Astrocyte (in vitro differentiated cells and primary cell): Measurements from ENCODE around the gene MARCHF9. TPM values are rescaled to one million over a fixed set of nuclear protein-coding genes. Genes with fewer than 3 reads are reported as not detected.

Source experiments
- DNase-seq: peaks from one replicate; pipeline ENCODE4 v3.0.0-alpha.2; 2010; ENCODE audit warnings: low read depth
- FAIRE-seq: peaks from 2 replicates; lab custom pipeline; 2011; peaks lifted over from hg19 to GRCh38; lab: Jason Lieb, UNC
- H2AFZ ChIP-seq: 2 replicates; pipeline ENCODE4 v1.6.0; 2012; ENCODE audit warnings: low read depth, low read length, inconsistent platforms
- H3K27ac ChIP-seq: 2 replicates; pipeline ENCODE4 v1.5.1; 2011; ENCODE audit warnings: low read depth, low read length, inconsistent platforms
- H3K27me3 ChIP-seq: 2 replicates; pipeline ENCODE4 v1.6.0; 2011; ENCODE audit warnings: low read length, inconsistent platforms; ENCODE audit not compliant: insufficient read depth
- H3K36me3 ChIP-seq: 2 replicates; pipeline ENCODE4 v1.5.1; 2011; ENCODE audit warnings: low read length, inconsistent platforms; ENCODE audit not compliant: insufficient read depth
- H3K4me1 ChIP-seq: 2 replicates; pipeline ENCODE4 v1.5.1; 2011; ENCODE audit warnings: low read length, inconsistent platforms; ENCODE audit not compliant: insufficient read depth
- H3K4me2 ChIP-seq: 2 replicates; pipeline ENCODE4 v1.6.0; 2012; ENCODE audit warnings: low read length, inconsistent platforms
- H3K4me3 ChIP-seq: 2 replicates; pipeline ENCODE4 v1.5.1; 2011; ENCODE audit warnings: low read depth, mild to moderate bottlenecking, low read length, inconsistent platforms; ENCODE audit not compliant: insufficient read depth
- H3K79me2 ChIP-seq: 2 replicates; pipeline ENCODE4 v1.6.0; 2012; ENCODE audit warnings: mild to moderate bottlenecking, low read length, inconsistent platforms; ENCODE audit not compliant: insufficient read depth
- H3K9ac ChIP-seq: 2 replicates; pipeline ENCODE4 v1.6.0; 2012; ENCODE audit warnings: mild to moderate bottlenecking, low read length, inconsistent platforms
- H3K9me3 ChIP-seq: 2 replicates; pipeline ENCODE4 v1.5.1; 2012; ENCODE audit warnings: low read depth, mild to moderate bottlenecking, low read length, inconsistent platforms; ENCODE audit not compliant: insufficient read depth
- H4K20me1 ChIP-seq: 2 replicates; pipeline ENCODE4 v1.6.0; 2012; ENCODE audit warnings: low read length, inconsistent platforms; ENCODE audit not compliant: insufficient read depth
- H3K27ac Mint-ChIP-seq: one replicate; pipeline ENCODE4 v1.8.0; 2021; ENCODE audit warnings: mild to moderate bottlenecking, mixed read lengths; ENCODE audit not compliant: unreplicated experiment
- H3K27me3 Mint-ChIP-seq: one replicate; pipeline ENCODE4 v1.8.0; 2021; ENCODE audit warnings: low read depth, mixed read lengths; ENCODE audit not compliant: unreplicated experiment
- H3K36me3 Mint-ChIP-seq: one replicate; pipeline ENCODE4 v1.8.0; 2021; ENCODE audit warnings: low read depth, mixed read lengths; ENCODE audit not compliant: unreplicated experiment
- H3K4me1 Mint-ChIP-seq: one replicate; pipeline ENCODE4 v1.8.0; 2021; ENCODE audit warnings: low read depth, mixed read lengths; ENCODE audit not compliant: unreplicated experiment
- H3K4me3 Mint-ChIP-seq: one replicate; pipeline ENCODE4 v1.8.0; 2021; ENCODE audit warnings: mild to moderate bottlenecking, moderate library complexity, mixed read lengths; ENCODE audit not compliant: unreplicated experiment
- H3K9me3 Mint-ChIP-seq: one replicate; pipeline ENCODE4 v1.8.0; 2021; ENCODE audit warnings: mild to moderate bottlenecking, mixed read lengths; ENCODE audit not compliant: unreplicated experiment
- CTCF ChIP-seq: IDR thresholded peaks from 2 replicates; pipeline ENCODE4 v1.5.1; 2011; ENCODE audit warnings: low read depth, mild to moderate bottlenecking, inconsistent platforms, low read length, moderate library complexity; ENCODE audit not compliant: insufficient read depth
- EZH2 ChIP-seq: IDR thresholded peaks from 2 replicates; pipeline ENCODE4 v1.6.1; 2012; ENCODE audit warnings: mild to moderate bottlenecking, low read length, inconsistent platforms; ENCODE audit not compliant: insufficient read depth
- total RNA-seq: library from RNA; stranded (reverse); gene quantifications from 2 replicates; pipeline ENCODE4 v1.2.1, GENCODE V29; 2021

Gene MARCHF9
- total RNA-seq, 1 donor from 2014 or later, result 13.0 TPM

- FAIRE-seq (no peak), DNase-seq (no peak)
- peaks cover 51% of the 10 kb centered on the region for H3K27me3 Mint-ChIP-seq
- H2AFZ ChIP-seq, result no peak overlapping the region
- peaks cover 15% of the 10 kb centered on the region for H3K27me3 ChIP-seq
- H3K9me3 ChIP-seq, result no peaks in the 10 kb centered on the region
- H3K36me3 ChIP-seq, result peaks cover 12% of the 10 kb centered on the region
- H3K9ac ChIP-seq, result no peak overlapping the region
- no peak overlapping the region for H3K27ac ChIP-seq
- H3K4me3 Mint-ChIP-seq, result no peak overlapping the region
- H3K4me1 ChIP-seq, result peaks cover 7% of the 10 kb centered on the region
- peaks cover 11% of the 10 kb centered on the region for H3K9me3 Mint-ChIP-seq
- H3K79me2 ChIP-seq, result no peaks in the 10 kb centered on the region
- H3K4me2 ChIP-seq, result no peak overlapping the region
- peaks cover 5% of the 10 kb centered on the region for H4K20me1 ChIP-seq
- no peak for TF ChIP-seq EZH2
- TF ChIP-seq CTCF, result no peak
- H3K27ac Mint-ChIP-seq, result no peak overlapping the region
- H3K4me3 ChIP-seq, result no peak overlapping the region
- H3K36me3 Mint-ChIP-seq, result peaks cover 19% of the 10 kb centered on the region
- H3K4me1 Mint-ChIP-seq, result no peaks in the 10 kb centered on the region
Observed at GRCh38 chr12:57724003-57724935, 30.6 kb upstream of the MARCHF9 start.

GRCh38 chr12:57724936-57725740 lies 29.8 kb upstream of the MARCHF9 start:
- H3K4me1 Mint-ChIP-seq, result no peaks in the 10 kb centered on the region
- Histone ChIP-seq H3K4me1 (peaks cover 7% of the 10 kb centered on the region), H2AFZ (no peak overlapping the region), H3K27ac (no peak overlapping the region), H3K9ac (no peak overlapping the region), H3K27me3 (peaks cover 20% of the 10 kb centered on the region), H3K9me3 (no peaks in the 10 kb centered on the region), H3K79me2 (no peaks in the 10 kb centered on the region), H3K36me3 (peaks cover 9% of the 10 kb centered on the region), H3K4me3 (no peak overlapping the region), H4K20me1 (peaks cover 6% of the 10 kb centered on the region), H3K4me2 (no peak overlapping the region)
- DNase-seq (no peak), FAIRE-seq (no peak)
- H3K36me3 Mint-ChIP-seq, result peaks cover 15% of the 10 kb centered on the region
- peaks cover 59% of the 10 kb centered on the region for H3K27me3 Mint-ChIP-seq
- TF ChIP-seq EZH2 (no peak), CTCF (no peak)
- peaks cover 11% of the 10 kb centered on the region for H3K9me3 Mint-ChIP-seq
- H3K27ac Mint-ChIP-seq, result no peak overlapping the region
- no peak overlapping the region for H3K4me3 Mint-ChIP-seq
